ENCODE results near the gene MMP25.

Gene MMP25

DNA sequence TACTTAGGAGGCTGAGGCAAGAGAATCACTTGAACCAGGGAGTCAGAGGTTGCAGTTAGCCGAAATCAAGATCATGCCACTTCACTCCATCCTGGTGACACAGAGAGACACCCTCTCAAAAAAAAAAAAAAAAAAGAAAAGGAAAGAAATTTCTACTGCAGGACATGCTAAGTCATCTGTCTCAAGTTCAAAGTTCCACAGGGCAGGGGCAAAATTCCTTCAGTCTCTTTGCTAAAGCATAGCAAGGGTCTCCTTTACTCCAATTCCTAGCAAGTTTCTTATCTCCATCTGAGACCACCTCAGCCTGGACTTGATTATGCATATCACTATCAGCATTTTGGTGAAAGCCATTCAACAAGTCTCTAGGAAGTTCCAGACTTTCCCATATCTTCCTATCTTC is 38.1 kb downstream of the MMP25 start:
- H3K36me3 Mint-ChIP-seq: no peaks in the 10 kb centered on the region
- H3K9me3 Mint-ChIP-seq: no peaks in the 10 kb centered on the region
- peaks cover 20% of the 10 kb centered on the region for H3K27me3 Mint-ChIP-seq
- no peak overlapping the region for H3K4me3 Mint-ChIP-seq
- peaks cover 8% of the 10 kb centered on the region for H3K4me1 Mint-ChIP-seq
- no peak overlapping the region for H3K27ac Mint-ChIP-seq
- ATAC-seq: no peak

DNA sequence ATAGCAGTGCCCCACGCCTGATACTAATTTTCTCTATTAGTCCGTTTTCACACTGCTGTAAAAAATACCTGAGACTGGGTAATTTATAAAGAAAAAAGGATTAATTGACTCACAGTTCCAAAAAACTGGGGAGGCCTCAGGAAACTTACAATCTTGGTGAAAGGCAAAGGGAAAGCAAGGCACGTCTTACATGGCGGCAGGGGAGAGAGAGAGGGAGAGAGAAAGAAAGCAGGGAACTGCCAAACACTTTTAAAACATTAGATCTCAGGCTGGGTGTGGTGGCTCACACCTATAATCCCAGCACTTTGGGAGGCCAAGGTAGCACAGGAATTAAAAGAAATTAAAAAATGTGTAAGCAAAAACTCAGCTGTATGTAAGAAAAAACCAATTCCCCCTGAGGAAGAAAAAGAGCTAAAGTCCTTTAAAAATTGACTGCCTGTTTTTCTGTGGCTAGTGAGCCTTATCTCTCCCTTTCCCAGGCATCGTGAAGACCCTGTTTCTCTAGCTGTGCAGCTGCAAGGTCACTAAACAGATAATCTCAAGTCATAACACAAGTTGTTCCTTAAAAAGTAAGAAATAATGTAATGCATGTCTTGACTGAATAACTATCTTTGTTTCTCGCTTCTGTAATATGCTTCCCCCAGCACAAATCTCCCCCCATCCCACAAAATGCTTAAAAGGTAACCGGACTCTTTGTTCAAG is 38.8 kb downstream of the MMP25 start:
- Mint-ChIP-seq H3K9me3 (no peaks in the 10 kb centered on the region), H3K27ac (no peak overlapping the region), H3K27me3 (peaks cover 20% of the 10 kb centered on the region), H3K36me3 (no peaks in the 10 kb centered on the region), H3K4me1 (peaks cover 8% of the 10 kb centered on the region), H3K4me3 (no peak overlapping the region)
- ATAC-seq: no peak

DNA sequence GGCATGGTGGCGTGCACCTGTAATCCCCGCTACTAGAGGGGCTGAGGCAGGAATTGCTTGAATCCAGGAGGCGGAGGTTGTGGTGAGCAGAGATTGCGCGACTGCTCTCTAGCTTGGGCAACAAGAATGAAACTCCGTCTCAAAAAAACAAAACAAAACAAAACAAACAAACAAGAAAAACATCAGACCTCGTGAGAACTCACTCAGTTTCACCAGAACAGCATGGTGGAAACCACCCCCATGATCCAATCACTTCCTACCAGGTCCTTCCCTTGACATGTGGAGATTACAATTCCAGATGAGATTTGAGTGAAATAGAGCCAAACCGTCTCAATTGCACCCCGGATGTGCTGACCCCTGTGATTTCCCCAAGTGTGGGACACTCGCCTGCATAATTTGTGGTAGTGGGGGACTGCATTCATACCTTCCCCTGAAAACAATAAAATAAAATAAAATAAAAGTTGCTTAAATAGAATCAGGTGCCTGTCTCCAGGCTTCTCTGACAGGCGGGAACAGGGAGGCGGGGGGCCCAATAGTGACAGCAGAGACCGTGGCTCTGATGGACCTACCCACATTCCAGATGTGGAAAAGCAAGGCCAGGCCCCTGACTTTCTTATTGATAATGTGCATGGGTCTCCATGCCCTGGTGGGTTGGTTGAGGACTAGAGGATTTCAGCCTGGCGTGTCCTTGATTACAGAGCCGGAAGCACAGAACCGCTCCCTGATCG is 39.7 kb downstream of the MMP25 start:
- no peak for ATAC-seq
- Mint-ChIP-seq H3K27ac (no peak overlapping the region), H3K4me1 (peaks cover 8% of the 10 kb centered on the region), H3K4me3 (no peak overlapping the region), H3K27me3 (peaks cover 20% of the 10 kb centered on the region), H3K36me3 (no peaks in the 10 kb centered on the region), H3K9me3 (no peaks in the 10 kb centered on the region)

DNA sequence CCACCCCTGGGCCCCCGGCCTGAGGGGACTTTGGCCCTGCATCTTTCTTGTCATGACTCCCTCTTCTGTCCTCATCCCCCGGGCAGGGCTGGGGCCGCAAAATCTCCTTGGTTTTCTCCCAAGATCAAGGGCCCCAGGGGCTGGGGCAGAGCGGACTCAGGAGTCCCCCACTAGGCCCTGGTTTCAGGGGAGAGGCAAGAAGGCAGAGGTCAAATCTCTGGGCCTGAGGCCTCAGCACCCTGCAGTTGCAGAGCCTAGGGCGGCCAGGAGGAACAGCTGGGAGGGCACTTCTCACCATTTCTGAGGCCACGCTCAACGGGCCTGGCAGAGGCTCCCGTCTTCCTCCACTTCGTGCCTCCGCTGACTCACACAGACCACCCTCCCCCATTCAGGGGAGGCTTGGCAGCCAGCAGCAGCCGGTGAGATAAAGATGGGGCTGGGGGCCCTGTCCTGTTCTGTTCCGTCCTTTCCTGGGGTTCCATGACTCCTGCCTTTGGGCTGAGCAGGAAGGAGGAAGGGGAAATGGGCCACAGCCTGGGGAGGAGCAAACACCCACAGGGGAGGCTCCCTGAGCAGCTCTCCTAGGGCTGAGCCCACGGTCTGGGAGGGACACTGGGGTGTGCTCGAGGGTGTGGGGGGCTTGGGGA is 40.4 kb downstream of the MMP25 start:
- Mint-ChIP-seq H3K27me3 (peaks cover 20% of the 10 kb centered on the region), H3K4me1 (peaks cover 8% of the 10 kb centered on the region), H3K36me3 (no peaks in the 10 kb centered on the region), H3K4me3 (no peak overlapping the region), H3K27ac (no peak overlapping the region), H3K9me3 (no peaks in the 10 kb centered on the region)
- peak; percentile 16 for ATAC-seq

DNA sequence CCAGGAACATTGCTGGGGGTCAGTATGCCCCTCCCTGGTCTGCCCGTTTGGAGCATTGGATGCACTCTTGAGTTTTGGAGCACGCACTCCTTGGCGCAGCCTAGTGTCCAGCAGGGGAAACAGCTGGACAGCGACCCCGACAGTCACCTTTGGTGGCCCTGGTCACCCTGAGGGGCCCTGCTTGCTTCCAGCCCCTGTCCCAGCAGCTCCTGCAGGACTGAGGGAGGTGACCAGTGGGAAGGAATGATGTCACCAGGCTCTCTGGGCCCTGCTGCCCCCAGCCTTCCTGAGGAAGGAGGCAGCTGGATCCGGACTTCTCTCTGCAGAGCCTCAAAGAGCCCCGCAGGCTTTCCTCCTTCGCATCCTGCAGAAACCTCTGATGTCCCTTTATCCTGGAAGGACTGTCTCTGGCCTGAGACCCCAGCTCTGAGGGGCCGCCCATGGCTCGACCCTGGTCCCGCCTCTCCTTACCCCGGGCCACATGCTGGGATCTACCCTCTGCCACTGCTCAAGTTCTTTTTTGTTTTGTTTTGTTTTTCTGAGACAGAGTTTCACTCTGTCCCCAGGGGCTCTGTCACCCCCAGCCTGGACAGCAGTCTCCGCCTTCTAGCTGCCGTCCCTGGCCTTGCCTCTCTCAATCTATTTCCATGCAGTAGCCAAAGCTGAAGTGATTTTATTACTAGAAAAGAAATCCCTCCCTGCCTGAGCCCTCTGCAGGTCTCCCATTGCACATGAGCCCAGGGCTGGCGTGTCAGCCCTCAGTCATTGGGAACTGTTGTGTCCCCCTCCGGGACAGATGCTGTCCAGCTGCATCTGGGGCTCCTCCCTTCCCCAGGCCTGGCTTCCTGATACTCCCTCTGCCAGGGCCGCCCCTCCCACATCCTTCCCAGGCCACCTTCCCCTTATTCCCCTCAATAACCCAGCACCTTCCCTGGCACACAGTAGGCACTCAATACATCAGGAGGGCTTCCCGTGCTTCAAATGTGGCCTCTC is 41.2 kb downstream of the MMP25 start:
- Mint-ChIP-seq H3K36me3 (no peaks in the 10 kb centered on the region), H3K4me1 (peaks cover 8% of the 10 kb centered on the region), H3K4me3 (no peak overlapping the region), H3K9me3 (no peaks in the 10 kb centered on the region), H3K27me3 (peaks cover 20% of the 10 kb centered on the region), H3K27ac (peak overlapping the region; percentile 41)
- ATAC-seq: peak; percentile 27

DNA sequence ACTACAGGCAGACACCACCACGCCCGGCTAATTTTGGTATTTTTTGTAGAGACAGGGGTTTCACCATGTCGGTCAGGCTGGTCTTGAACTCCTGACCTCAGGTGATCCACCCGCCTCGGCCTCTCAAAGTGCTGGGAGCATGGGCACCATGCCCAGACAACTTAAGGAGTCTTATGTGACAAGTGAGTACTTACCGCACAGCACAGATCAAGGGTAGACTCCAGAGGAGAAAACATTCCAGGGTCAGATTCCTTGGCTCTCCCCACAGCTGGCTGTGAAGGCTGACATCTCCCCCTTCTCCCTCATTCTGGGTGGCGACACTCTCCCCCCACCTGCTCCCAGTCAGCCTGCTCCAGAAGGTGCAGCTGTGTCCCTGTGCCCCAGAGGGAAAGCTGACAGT is 42.1 kb downstream of the MMP25 start:
- Mint-ChIP-seq H3K4me1 (peaks cover 8% of the 10 kb centered on the region), H3K9me3 (no peaks in the 10 kb centered on the region), H3K4me3 (no peak overlapping the region), H3K36me3 (no peaks in the 10 kb centered on the region), H3K27me3 (peaks cover 20% of the 10 kb centered on the region), H3K27ac (no peak overlapping the region)
- no peak for ATAC-seq

DNA sequence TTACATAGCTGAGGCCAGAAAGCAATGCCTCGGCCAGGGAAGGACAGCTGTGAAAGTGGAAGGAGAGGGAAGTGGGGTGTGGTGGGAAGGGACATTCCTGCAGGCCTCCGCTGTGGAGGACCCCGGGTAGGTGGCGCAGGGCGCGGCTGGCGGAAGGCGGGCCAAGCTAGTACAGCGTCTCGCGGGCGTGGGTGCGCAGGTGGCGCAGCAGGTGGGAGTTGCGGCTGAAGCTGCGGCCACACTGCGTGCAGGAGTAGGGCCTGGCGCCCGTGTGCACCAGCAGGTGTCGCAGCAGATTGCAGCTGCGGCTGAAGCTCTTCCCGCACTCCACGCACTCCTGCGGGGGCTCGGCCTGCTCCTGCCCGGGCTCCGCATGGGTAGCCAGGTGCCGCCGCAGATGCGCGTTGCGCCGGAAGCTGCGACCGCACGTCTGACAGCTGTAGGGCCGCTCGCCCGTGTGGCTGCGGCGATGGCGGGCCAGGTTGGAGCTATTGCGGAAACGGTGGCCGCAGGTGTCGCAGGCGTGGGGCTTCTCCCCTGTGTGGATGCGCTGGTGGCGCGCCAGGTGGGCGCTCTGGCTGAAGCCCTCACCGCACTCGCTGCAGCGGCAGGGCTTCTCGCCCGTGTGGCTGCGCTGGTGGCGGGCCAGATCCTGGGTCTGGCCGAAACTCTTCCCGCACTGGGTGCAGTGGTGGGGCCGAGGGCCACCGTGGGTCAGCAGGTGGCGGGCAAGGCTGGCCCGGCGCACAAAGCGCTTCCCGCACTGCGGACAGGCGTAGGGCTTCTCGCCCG is 42.8 kb downstream of the MMP25 start:
- Mint-ChIP-seq H3K36me3 (no peaks in the 10 kb centered on the region), H3K9me3 (no peaks in the 10 kb centered on the region), H3K27ac (no peak overlapping the region), H3K4me1 (peaks cover 8% of the 10 kb centered on the region), H3K27me3 (peaks cover 20% of the 10 kb centered on the region), H3K4me3 (no peak overlapping the region)
- no peak for ATAC-seq

DNA sequence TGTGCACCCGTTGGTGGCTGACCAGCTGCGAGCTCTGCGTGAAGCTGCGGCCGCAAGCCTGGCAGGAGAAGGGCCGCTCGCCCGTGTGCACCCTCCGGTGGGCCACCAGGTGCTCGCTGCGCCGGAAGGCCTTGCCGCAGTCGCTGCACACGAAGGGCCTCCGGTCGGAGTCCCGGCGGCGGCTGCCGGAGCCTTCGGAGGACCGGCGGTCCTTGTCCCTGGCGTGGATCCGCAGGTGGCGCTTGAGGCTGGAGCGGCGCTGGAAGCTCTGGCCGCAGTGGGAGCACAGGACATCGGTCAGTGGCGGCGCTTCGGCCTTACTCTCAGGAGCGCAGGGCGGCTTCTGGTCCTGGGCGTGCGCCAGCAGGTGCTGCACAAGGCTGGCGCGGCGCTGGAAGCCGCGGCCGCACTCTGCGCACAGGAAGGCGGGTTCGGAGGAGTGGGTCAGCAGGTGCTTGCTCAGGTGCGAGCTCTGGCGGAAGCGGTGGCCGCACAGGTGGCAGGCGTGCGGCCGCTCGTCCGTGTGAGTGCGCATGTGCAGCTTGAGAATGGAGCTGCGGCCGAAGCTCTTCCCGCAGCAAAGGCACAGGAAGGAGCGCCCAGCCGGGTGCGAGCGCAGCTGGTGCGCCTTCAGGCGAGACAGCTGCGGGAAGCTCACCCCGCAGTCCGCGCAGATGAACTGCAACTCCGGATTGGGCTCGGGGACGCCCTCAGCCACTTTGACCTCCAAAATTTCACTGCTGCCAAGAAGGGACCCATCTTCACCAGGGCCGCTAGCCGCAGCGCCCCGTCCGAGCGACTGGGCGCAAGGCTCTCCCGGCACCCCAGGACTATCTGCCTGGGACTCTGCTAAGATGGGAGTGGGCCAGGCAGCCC is 43.6 kb downstream of the MMP25 start:
- H3K4me1 Mint-ChIP-seq: peaks cover 15% of the 10 kb centered on the region
- no peak overlapping the region for H3K27ac Mint-ChIP-seq

DNA sequence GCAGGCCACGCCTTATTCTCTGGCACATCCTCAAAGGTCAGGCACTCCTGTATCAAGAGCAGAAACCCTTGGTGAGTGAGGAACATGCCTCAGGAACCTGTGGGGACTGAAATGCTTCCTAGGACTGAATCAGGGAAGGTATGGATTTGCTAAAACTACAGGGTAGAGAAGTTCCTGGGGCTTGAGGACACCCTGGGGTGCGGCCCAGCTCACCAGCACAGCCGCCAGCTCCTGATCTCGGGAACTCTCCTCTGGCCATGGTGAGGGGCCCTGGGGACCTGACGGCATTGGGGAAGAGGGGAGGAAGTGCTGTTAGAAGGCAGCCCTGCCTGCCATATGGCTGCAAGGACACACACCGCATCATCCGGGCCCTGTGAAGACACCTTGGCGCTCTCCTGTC is 45.2 kb downstream of the MMP25 start:
- peaks cover 15% of the 10 kb centered on the region for H3K4me1 Mint-ChIP-seq
- H3K4me3 Mint-ChIP-seq: no peak overlapping the region
- H3K27ac Mint-ChIP-seq: no peak overlapping the region
- H3K27me3 Mint-ChIP-seq: peaks cover 20% of the 10 kb centered on the region
- no peaks in the 10 kb centered on the region for H3K9me3 Mint-ChIP-seq
- H3K36me3 Mint-ChIP-seq: no peaks in the 10 kb centered on the region
- ATAC-seq: no peak

More for the DNA sequence above, 43.6 kb downstream of the MMP25 start:
- H3K27me3 Mint-ChIP-seq: peaks cover 20% of the 10 kb centered on the region
- ATAC-seq: no peak
- H3K36me3 Mint-ChIP-seq: no peaks in the 10 kb centered on the region
- H3K4me3 Mint-ChIP-seq: no peak overlapping the region
- H3K9me3 Mint-ChIP-seq: no peaks in the 10 kb centered on the region

DNA sequence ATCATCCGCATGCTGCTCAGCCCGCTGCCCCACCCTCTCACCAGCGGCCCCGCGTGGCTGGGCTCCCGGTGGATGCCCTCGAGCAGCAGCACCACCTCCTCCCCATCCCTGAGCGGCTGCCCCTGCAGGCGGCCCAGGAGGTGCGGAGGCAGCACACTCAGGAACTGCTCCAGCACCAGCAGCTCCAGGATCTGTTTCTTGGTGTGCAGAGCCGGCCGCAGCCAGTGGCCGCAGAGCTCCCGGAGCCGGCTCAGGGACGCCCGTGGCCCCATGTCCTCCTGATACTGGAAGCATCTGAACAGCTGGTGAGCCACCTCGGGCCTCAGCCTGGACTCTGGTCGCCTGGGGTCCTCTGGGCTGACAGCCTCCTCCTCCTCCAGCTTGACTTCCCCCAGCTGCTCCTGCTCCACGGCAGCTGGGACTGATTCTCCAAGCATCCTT is 46.2 kb downstream of the MMP25 start:
- Mint-ChIP-seq H3K9me3 (no peaks in the 10 kb centered on the region), H3K36me3 (no peaks in the 10 kb centered on the region), H3K27ac (no peak overlapping the region), H3K27me3 (peaks cover 15% of the 10 kb centered on the region), H3K4me1 (peaks cover 14% of the 10 kb centered on the region), H3K4me3 (no peak overlapping the region)
- no peak for ATAC-seq

DNA sequence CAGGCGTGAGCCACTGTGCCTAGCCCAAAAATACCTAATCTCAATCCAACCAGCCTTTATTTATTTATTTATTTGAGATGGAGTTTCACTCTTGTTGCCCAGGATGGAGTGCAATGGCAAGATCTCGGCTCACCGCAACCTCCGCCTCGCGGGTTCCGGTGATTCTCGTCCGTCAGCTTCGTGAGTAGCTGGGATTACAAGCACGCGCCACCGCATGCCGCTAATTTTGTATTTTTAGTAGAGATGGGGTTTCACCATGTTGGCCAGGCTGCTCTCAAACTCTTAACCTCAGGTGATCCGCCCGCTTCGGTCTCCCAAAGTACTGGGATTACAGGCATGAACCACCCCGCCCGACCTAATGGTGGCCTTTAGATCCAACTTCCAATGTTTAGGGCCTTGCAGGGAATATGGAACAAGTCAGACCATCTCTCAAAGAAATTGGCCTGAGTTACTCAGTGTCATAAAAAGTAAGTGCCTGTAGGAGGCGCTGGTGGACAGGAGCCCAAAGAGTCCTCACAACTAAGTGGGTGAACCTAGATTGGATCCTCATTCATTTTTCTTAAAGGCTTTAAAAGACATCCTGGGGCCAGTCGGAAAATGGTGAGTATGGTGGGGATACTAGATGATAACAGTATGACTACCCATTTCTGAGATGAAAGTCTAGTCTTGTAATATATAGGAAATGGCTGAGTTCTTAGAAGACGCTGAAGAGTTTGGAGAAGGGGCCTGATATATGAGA is 48.1 kb downstream of the MMP25 start:
- no peaks in the 10 kb centered on the region for H3K36me3 Mint-ChIP-seq
- no peak overlapping the region for H3K4me3 Mint-ChIP-seq
- peaks cover 7% of the 10 kb centered on the region for H3K4me1 Mint-ChIP-seq
- no peak overlapping the region for H3K27ac Mint-ChIP-seq
- H3K27me3 Mint-ChIP-seq: no peaks in the 10 kb centered on the region
- no peak for ATAC-seq
- no peaks in the 10 kb centered on the region for H3K9me3 Mint-ChIP-seq

DNA sequence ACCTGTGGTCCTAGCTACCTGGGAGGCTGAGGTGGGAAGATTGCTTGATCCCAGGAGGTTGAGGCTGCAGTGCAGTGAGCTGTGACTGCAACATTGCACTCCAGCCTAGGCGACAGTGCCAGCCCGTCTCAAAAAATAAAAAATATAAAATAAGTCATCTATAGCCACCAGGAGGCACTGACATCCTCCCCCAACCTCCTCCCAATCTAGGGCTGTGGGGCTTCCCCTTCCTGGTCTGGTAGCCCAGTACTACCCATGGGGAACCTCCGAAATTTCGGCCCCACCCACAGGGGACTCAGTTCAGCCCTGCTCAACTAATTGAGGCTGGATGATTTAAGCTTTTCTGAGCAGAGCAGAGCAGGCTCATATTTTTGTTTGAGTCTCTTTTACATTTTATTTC is 49.5 kb downstream of the MMP25 start:
- Mint-ChIP-seq H3K9me3 (no peaks in the 10 kb centered on the region), H3K27ac (peak overlapping the region; percentile 22), H3K4me1 (peaks cover 18% of the 10 kb centered on the region), H3K4me3 (no peak overlapping the region), H3K27me3 (no peaks in the 10 kb centered on the region), H3K36me3 (no peaks in the 10 kb centered on the region)
- peak; percentile 92 for ATAC-seq

DNA sequence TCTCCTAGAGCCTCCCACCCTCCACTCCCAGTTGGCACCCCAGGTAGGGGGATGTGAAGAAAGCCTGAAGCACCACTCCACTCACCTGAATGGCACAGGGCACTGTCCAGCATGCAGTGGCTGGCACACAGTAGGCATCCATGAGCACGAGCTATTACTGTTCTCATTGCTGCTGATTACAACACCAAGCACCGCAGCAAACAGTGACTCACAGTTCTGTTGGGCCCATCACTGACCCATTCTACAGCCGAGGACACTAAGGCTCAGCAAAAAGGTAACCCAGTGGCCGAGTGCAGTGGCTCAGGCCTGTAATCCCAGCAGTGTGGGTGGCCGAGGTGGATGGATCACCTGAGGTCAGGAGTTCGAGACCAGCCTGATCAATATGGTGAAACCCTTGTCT is 50.0 kb downstream of the MMP25 start:
- H3K4me3 Mint-ChIP-seq: no peak overlapping the region
- no peaks in the 10 kb centered on the region for H3K36me3 Mint-ChIP-seq
- no peaks in the 10 kb centered on the region for H3K9me3 Mint-ChIP-seq
- no peak for ATAC-seq
- no peak overlapping the region for H3K27ac Mint-ChIP-seq
- peaks cover 23% of the 10 kb centered on the region for H3K4me1 Mint-ChIP-seq
- no peaks in the 10 kb centered on the region for H3K27me3 Mint-ChIP-seq

Data from stimulated activated memory B cell treated with anti-CD40 and anti-IgM and Interleukin-4, amounts not matched to agents 10 μg/mL and 1 μg/mL and 100 μg/mL, for 72 hours (primary cell).